ENCODE data around the gene AGPAT2. TPM values are rescaled to one million over a fixed set of nuclear protein-coding genes. Genes with fewer than 3 reads are reported as not detected.
A peak's percentile ranks its signal among the peaks of the same experiment; 100 is the strongest.

The AGPAT2 gene
- total RNA-seq, 1 donor from 2014 or later: 30.8 TPM

DNA sequence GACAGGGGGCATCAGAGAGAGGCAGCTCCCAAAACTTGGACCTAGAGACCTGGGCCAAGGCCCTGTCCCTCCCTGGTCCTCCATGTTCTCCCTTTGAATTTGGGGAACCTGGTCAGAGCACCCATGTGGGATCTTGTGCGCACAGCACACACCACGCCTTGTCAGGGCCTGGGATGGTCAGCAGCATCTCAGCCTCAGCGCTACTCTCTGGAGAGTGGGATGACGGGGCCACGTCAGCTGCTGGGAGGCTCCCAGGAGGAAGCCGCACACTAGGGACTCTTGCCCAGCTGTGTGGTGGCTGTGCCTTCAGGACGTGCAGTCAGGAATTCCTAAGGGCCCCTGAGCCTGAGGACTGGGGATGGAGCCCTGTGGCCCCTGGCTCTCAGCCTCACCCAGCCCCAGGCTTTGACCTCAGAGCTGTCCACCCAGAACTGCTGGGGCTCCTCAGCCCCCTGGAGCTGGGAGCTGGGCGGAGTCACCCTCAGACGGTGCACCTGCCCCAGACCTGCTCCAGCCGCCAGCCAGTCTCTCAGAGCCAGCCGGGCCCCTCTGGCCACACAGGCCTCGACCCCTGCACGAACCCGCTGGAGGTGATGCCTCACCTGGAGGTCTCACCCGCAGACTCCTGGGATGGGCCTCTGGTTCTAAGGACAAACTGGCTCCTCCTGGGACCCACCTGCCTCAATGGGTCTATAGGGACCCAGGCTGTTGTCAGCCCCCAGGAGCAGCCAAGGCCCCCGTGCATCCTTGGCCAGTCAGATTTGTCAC is 62.9 kb downstream of the AGPAT2 start:
- no peak for FAIRE-seq
- Mint-ChIP-seq H3K4me3 (ENCODE audit: unreplicated experiment) (no peak overlapping the region), H3K27ac (ENCODE audit: unreplicated experiment) (no peak overlapping the region), H3K36me3 (ENCODE audit: low read depth, unreplicated experiment) (no peaks in the 10 kb centered on the region), H3K27me3 (ENCODE audit: low read depth, unreplicated experiment) (peaks cover 8% of the 10 kb centered on the region), H3K9me3 (ENCODE audit: unreplicated experiment) (no peaks in the 10 kb centered on the region), H3K4me1 (ENCODE audit: low read depth, unreplicated experiment) (peaks cover 4% of the 10 kb centered on the region)
- Histone ChIP-seq H3K27ac (ENCODE audit: low read depth, low read length) (no peak overlapping the region), H3K9me3 (ENCODE audit: insufficient read depth, low read depth, low read length) (no peaks in the 10 kb centered on the region), H4K20me1 (ENCODE audit: insufficient read depth, low read length) (no peaks in the 10 kb centered on the region), H3K9ac (ENCODE audit: low read length) (no peak overlapping the region), H3K4me1 (ENCODE audit: insufficient read depth, low read length) (peaks cover 7% of the 10 kb centered on the region), H3K79me2 (ENCODE audit: insufficient read depth, low read length) (no peaks in the 10 kb centered on the region), H2AFZ (ENCODE audit: low read depth, low read length) (no peak overlapping the region), H3K27me3 (ENCODE audit: insufficient read depth, low read length) (no peaks in the 10 kb centered on the region), H3K4me3 (ENCODE audit: insufficient read depth, low read depth, low read length) (no peak overlapping the region), H3K4me2 (ENCODE audit: low read length) (no peak overlapping the region), H3K36me3 (ENCODE audit: insufficient read depth, low read length) (no peaks in the 10 kb centered on the region)
- TF ChIP-seq, protein P1, sequence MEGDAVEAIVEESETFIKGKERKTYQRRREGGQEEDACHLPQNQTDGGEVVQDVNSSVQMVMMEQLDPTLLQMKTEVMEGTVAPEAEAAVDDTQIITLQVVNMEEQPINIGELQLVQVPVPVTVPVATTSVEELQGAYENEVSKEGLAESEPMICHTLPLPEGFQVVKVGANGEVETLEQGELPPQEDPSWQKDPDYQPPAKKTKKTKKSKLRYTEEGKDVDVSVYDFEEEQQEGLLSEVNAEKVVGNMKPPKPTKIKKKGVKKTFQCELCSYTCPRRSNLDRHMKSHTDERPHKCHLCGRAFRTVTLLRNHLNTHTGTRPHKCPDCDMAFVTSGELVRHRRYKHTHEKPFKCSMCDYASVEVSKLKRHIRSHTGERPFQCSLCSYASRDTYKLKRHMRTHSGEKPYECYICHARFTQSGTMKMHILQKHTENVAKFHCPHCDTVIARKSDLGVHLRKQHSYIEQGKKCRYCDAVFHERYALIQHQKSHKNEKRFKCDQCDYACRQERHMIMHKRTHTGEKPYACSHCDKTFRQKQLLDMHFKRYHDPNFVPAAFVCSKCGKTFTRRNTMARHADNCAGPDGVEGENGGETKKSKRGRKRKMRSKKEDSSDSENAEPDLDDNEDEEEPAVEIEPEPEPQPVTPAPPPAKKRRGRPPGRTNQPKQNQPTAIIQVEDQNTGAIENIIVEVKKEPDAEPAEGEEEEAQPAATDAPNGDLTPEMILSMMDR (IDR thresholded peaks at IDR 0.05; ENCODE audit: insufficient read depth, low read depth, low read length): no peak
- TF ChIP-seq EZH2 (IDR thresholded peaks at IDR 0.05; ENCODE audit: insufficient read depth, low read length): no peak
- no peak for DNase-seq (ENCODE audit: low read depth)

DNA sequence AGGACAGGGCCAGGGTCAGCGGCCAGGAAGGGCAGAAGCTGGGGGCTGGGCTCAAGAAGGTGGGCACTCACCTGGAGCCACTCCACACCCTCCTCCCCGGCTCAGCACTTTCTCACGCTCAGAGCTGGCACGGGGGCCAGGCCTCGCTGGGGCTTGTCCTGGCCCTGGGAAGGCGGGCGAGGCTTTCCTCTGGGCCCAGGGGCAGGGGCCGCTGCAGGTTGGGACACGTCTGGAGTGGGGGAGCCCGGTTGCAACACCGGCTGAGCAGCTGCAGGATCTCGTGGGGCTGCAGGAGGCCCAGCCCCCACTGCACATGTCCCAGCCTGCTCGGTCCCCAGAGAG is 63.4 kb downstream of the AGPAT2 start:
- Histone ChIP-seq H3K27ac (ENCODE audit: low read depth, low read length) (no peak overlapping the region), H3K9ac (ENCODE audit: low read length) (no peak overlapping the region), H3K27me3 (ENCODE audit: insufficient read depth, low read length) (no peaks in the 10 kb centered on the region), H3K4me3 (ENCODE audit: insufficient read depth, low read depth, low read length) (no peak overlapping the region), H4K20me1 (ENCODE audit: insufficient read depth, low read length) (no peaks in the 10 kb centered on the region), H3K9me3 (ENCODE audit: insufficient read depth, low read depth, low read length) (no peaks in the 10 kb centered on the region), H3K36me3 (ENCODE audit: insufficient read depth, low read length) (no peaks in the 10 kb centered on the region), H2AFZ (ENCODE audit: low read depth, low read length) (no peak overlapping the region), H3K4me1 (ENCODE audit: insufficient read depth, low read length) (peaks cover 7% of the 10 kb centered on the region), H3K79me2 (ENCODE audit: insufficient read depth, low read length) (no peaks in the 10 kb centered on the region), H3K4me2 (ENCODE audit: low read length) (no peak overlapping the region)
- no peaks in the 10 kb centered on the region for H3K9me3 Mint-ChIP-seq (ENCODE audit: unreplicated experiment)
- H3K27me3 Mint-ChIP-seq (ENCODE audit: low read depth, unreplicated experiment): peaks cover 11% of the 10 kb centered on the region
- H3K4me3 Mint-ChIP-seq (ENCODE audit: unreplicated experiment): no peak overlapping the region
- no peak overlapping the region for H3K27ac Mint-ChIP-seq (ENCODE audit: unreplicated experiment)
- H3K36me3 Mint-ChIP-seq (ENCODE audit: low read depth, unreplicated experiment): no peaks in the 10 kb centered on the region
- FAIRE-seq (no peak), DNase-seq (ENCODE audit: low read depth) (no peak)
- H3K4me1 Mint-ChIP-seq (ENCODE audit: low read depth, unreplicated experiment): peaks cover 4% of the 10 kb centered on the region
- TF ChIP-seq EZH2 (IDR thresholded peaks at IDR 0.05; ENCODE audit: insufficient read depth, low read length): no peak
- TF ChIP-seq, protein P1 (IDR thresholded peaks at IDR 0.05; ENCODE audit: insufficient read depth, low read depth, low read length): no peak

Small RNA genes lying within 50 kb of the gene (microRNA-seq; reads per million reads assigned to microRNA genes)
- 3,102 reads per million, percentile 90 among the genes with 10 or more reads in this experiment for gene MIR126

Other genes starting within 250 kb of the AGPAT2 start
- 12.6 and 13.2 TPM in 2 replicates for gene INPP5E, start 247.6 kb downstream of the AGPAT2 start, total RNA-seq
- gene SEC16A, start 204.4 kb downstream of the AGPAT2 start, total RNA-seq: 94.5 and 103 TPM in 2 replicates
- 34.1 and 35.5 TPM in 2 replicates for gene NOTCH1, start 141.4 kb downstream of the AGPAT2 start, total RNA-seq
- 12.3 and 15.5 TPM in 2 replicates for gene EGFL7, start 24.5 kb downstream of the AGPAT2 start, total RNA-seq
- gene DIPK1B, start 25.1 kb upstream of the AGPAT2 start, total RNA-seq: 22.4 and 23.2 TPM in 2 replicates
- not detected in 2 replicates for gene LCN10, start 55.5 kb upstream of the AGPAT2 start, total RNA-seq
- not detected in 2 replicates for gene LCN6, start 61.1 kb upstream of the AGPAT2 start, total RNA-seq
- gene LCN8, start 70.8 kb upstream of the AGPAT2 start, total RNA-seq: not detected in 2 replicates
- gene LCN15, start 77.1 kb upstream of the AGPAT2 start, total RNA-seq: not detected in 2 replicates
- gene TMEM141, start 103.9 kb upstream of the AGPAT2 start, total RNA-seq: 40.8 and 46.4 TPM in 2 replicates
- gene CCDC183, start 108.9 kb upstream of the AGPAT2 start, total RNA-seq: 0.84 and 1.3 TPM in 2 replicates
- gene RABL6, start 120.5 kb upstream of the AGPAT2 start, total RNA-seq: 62.0 and 69.4 TPM in 2 replicates
- 3.3 and 4.2 TPM in 2 replicates for gene AJM1, start 155.0 kb upstream of the AGPAT2 start, total RNA-seq
- gene PHPT1, start 162.0 kb upstream of the AGPAT2 start, total RNA-seq: 192 and 215 TPM in 2 replicates
- gene MAMDC4, start 164.9 kb upstream of the AGPAT2 start, total RNA-seq: 8.5 and 9.3 TPM in 2 replicates
- gene EDF1, start 178.9 kb upstream of the AGPAT2 start, total RNA-seq: 364 and 367 TPM in 2 replicates
- gene TRAF2, start 199.1 kb upstream of the AGPAT2 start, total RNA-seq: 12.5 and 14.4 TPM in 2 replicates